HL-60/S4 (cell line): Measurements from ENCODE around the gene ACAD8.
"Not testable (repeated sequence)": the region's sequence is repeated elsewhere in the genome, so short reads cannot be mapped to it uniquely, and the experiment has no call there.

Source experiments
- in situ Hi-C: fragments of 300-500 bp; cut with MboI; formaldehyde crosslinking; loops from 2 replicates; pipeline ENCODE4 v1.14.3; 2022; ENCODE audit warnings: low sequenced_read_pairs

ACAD8 gene

DNA sequence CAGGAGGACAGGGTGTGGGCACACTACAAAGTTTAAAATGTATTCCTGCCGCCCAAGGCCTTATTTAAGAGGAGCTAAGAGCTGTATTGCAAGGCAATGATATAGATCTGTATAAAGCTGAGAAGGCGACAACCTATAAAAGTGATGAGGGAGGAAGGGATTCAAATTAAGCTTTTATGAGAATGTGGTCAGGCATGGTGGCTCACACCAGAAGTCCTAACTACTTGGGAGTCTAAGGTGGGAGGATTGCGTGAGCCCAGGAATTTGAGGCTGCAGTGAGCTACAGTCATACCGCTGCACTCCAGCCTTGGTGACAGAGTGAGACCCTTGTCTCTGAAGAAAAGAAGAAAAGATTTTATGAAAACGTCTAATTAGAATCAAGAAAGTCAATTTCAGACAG is 13.1 kb downstream of the ACAD8 start:
- in situ Hi-C loops: no loop called here

GRCh38 chr11:134266841-134267251 is 13.5 kb downstream of the ACAD8 start:
- in situ Hi-C loops: no loop called here

DNA sequence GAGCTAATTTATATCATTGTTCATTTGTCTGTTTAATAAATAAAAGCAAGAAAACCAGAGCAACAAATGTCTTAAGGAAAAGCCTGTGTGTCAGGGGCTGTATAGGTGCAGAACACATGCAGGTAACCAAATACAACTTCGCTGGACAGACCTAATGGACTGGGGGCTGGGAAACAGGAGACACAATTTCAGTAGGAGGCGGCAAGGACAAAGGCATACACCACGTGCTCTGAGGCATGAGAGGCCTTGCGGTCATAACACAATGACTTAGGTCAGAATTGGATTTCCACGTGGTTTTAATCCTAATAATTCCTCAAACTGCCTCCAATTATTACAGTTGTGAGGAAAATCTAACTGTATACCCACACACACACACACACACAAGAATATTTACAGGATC is 14.1 kb downstream of the ACAD8 start:
- in situ Hi-C loops: no loop called here

- in situ Hi-C loops: no loop called here
These were observed 14.6 kb downstream of the ACAD8 start for GRCh38 chr11:134267966-134268365.

DNA sequence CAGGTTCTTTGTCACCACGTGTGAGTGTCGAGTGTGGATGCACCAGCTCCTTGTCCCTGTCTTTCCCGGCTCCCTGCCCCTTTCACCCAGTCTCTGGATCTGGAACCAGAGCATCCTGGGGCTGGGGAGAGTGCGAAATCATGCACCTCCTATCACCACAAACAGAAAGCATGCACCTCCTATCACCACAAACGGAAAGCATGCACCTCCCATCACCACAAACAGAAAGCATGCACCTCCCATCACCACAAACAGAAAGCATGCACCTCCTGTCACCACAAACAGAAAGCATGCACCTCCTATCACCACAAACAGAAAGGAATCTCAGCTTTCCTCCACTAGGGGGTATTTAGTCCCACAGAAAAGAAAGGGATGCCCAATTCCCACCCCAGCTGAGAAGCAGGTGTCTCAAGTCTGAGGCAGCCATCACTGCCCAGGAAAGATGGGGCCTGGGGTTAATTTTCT is 16.9 kb downstream of the ACAD8 start:
- in situ Hi-C loops: no loop called here

- in situ Hi-C loops: no loop called here
These were observed 18.6 kb downstream of the ACAD8 start for GRCh38 chr11:134271978-134272377.

DNA sequence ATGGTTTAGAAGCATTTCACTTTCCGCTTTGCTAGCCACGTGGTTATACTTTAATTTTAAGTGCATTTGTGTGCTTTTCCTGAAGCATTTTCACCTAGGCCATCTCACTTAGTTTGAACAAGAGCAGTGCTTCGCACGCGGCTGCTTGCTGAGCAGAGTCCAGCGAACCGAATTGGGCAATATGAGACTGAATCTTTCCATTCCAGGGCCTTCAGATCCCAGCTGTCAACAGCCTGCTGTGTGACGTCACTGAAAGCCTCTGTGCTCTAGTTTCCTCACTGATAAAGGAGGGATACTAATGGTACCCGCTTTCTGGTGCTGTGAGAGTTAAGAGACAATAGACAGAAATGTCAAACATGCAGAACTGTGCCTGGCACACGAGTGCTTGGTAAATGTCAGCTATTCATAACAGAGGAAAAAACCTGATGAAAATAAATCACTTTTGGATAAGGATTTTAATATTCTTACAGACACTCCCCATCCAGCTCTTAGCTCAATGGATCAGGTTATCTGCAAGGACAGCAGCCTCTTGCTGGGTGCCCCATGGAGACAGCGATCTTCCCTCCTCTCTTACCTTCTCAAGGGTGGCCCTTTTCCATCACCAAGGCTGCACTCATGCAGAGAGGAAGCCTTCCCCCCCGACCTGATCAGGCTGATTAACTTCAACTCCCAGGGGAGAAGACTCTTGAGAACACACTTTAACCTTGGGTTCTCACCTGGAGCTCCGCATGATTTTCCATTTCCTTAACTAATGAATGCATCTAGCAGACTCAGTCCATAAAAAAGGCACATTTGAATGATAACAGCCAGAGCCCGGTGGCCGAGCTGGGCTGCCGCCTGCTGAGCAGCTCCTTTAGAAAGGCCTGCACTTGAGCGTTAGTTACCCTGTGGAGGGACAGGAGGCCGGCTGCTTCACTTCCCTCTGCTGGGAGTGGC is 19.3 kb downstream of the ACAD8 start:
- in situ Hi-C loops: no loop called here

- in situ Hi-C loops: no loop called here
These were observed 19.9 kb downstream of the ACAD8 start for GRCh38 chr11:134273317-134273712.

DNA sequence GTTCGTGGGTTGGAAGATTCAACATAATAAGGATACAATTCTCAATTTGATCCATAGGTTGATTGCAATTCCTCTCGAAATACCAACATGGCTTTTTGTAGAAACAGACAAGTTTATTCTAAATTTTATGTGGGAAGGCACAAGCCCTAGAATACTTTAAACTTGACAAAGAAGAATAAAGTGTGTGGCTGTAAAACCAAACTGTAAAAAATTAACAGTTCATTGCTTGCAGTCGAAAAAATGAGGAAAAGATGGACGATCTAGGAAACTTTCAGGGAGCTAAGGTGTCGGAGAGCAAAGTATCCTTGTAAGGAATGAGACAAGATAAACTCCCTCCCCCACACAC is 21.8 kb downstream of the ACAD8 start:
- in situ Hi-C loops: no loop called here

DNA sequence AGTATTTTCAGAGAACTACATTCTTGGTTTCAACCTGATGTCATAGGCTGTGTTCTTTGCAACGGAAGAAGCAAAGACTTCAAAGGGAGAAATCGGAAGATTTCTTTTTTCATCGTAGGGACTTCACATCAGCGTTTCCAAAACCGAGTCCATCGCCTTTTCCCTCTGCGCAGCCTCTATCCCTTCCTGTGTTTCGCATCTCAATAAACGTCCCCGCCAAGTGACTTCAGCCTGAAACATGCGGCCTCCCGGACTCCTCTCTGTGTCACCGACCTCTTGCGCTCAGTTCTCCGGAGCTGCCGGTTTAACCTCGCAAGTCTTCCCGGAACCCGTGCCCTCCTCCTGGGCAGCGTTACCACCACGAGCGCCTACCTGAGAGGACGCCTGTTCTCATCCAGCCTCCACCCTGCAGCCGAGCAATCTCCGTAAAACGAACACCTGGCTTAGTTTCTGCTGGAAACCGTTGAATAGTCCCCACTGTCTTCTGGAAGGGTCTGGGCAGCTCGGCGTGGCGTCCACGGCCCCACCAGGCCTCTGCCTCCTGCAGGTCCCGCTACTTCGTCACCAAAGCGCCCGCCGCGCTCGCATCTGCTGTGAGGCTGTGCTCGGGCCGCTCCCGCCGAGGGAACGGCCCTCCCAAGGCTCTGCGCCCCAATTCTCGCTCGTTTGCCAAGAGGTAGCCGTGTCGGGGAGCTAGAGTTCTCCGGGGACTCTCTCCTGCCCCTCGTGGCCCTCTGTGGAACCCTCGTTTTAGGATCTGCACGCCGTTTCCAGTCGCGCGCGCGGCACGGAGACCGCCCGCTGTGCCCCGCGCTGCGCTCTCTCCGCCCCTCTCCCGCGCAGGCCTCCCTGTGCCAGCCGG is 22.4 kb downstream of the ACAD8 start, which contains the start of gene GLB1L3:
TSS of gene GLB1L3 (plus strand) at position 846 of the 862 bp plus-strand sequence. CDS start 362 bp downstream, outside the sequence.
- in situ Hi-C loops: no loop called here

DNA sequence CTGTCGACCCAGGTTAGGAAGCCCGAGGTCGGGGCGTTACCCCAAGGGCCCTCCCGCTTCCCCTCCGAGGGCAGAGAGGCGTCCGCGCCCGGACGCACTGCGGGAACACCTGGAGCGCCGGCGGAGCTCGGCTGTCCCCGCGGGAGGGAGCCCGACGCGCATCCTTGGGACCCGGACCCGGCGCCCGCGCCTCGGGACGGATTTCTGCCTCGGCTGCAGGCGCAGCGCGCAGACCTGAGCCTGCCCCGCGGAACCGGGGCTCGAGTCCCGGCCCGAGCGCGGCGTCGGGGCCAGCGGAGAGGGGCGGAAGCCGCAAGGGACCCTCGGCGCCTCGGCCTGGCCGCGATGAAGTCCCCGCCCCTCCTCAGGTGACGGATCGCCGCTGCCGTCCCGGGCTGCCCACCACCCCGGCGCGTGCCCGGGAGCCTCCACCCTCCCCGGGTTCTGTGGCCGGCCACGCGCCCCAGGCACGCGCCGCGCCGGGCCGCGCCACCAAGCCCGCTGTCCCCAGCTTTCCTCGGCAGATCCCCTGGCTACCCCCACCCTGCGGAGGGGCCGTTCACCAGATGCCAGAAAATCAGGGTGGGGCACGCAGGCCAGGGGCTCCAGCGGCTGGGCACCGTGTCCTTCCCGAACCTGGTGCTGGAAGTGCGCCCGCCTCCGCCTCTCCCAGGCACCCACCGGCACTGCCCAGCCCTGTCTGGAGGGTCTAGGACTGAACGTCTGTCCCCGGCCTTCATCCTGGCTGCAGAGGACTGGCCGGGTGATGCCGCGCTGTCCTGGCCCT is 23.2 kb downstream of the ACAD8 start:
- in situ Hi-C loops: no loop called here

DNA sequence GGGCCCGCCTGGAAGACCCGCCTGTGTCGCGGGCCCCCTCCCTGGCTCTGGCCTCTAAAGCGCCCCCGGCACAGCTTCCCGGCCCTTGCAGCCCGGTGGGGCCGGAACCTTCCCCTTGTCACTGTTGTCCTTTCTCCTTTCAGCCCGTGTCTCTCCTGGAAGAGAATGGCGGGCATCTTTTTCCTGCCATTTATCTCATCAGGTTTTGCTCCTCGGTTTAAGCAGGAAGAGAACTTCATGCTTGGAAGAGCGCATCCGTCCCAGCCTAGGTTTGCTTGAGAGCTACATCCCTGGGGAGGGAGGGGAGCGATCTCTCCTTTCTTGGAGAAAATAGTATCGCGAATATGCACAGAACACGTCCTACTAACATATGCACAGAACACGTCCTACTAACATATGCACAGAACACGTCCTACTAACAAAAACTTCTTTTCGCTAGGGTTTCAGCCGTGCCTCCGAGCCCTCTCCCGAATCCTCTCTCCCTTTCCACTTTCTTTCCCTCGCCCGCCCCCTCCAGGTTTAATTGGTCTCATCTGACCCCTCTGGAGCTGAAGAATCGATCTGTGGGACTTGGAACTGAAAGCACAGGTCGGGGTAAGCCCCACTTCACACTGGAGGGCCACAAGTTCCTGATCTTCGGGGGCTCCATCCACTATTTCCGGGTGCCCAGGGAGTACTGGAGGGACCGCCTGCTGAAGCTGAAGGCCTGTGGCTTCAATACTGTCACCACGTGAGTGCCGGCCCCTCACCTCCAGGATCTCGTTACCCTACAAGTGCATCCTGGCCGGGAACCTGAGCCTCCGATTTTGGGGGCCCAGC is 24.0 kb downstream of the ACAD8 start:
- in situ Hi-C loops: no loop called here

DNA sequence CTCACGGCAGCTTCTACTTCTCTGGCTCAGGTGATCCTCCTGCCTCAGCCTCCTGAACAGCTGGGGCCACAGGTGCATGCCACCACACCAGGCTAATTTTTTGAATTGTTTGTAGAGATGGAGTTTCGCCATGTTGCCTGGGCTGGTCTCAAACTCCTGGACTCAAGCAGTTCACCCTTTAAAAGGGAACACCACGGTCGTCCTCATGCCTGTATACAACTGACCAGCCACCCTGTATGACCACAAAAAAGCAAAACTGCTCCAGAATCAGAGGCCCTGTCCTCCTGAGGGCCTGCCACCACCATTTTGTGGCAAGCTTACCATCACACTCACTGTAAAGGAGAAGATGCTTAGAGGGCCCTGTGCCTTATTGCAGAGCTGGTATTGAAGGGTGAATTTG is 25.0 kb downstream of the ACAD8 start:
- in situ Hi-C loops: no loop called here

GRCh38 chr11:134281635-134282034 is 28.3 kb downstream of the ACAD8 start:
- in situ Hi-C loops: not testable (repeated sequence)

DNA sequence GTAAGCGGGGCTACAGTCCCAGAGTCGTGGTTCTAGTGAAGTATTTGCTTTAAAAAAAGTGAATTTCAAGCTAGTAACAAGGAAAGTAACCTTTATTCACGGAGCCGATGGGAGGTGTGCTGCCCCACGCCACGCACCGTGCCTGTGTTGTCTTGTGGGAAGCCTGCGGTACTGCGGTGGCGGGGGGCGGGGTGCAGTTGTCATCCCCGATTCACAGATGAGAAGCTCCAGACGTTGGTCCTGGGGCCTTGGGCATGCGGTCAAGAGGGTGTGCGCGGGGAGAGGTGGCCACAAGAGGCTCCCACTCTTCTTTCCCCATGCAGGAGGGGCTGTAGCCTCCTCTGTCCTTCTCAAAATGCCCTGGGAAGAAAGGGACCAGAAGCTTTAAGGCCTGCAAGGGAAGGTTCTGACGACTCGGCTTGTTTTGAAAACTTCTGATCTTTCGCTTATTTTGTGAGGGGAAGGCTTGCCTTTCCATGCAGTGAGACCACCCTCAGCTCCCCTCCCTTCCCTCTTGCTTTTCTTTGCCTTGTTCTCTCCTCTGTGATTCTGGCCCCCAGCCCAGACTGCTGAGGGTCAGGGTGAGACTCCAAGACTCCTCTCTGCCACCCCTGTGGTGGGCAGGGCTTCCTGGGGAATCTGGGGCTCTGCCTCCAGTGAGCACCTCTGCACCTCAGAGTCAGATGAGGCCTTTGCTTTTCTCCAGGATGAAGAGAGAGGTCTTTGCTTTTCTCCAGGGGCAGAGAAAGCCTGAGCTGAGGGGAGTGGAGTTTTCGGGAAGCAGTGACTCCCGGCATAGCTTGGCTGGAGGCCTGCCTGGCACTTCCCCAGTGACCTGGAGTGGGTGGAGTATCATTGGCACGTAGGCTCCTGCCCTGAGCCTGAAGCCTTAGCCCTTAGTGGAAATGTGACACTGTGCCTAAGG is 29.0 kb downstream of the ACAD8 start:
- in situ Hi-C loops: no loop called here

DNA sequence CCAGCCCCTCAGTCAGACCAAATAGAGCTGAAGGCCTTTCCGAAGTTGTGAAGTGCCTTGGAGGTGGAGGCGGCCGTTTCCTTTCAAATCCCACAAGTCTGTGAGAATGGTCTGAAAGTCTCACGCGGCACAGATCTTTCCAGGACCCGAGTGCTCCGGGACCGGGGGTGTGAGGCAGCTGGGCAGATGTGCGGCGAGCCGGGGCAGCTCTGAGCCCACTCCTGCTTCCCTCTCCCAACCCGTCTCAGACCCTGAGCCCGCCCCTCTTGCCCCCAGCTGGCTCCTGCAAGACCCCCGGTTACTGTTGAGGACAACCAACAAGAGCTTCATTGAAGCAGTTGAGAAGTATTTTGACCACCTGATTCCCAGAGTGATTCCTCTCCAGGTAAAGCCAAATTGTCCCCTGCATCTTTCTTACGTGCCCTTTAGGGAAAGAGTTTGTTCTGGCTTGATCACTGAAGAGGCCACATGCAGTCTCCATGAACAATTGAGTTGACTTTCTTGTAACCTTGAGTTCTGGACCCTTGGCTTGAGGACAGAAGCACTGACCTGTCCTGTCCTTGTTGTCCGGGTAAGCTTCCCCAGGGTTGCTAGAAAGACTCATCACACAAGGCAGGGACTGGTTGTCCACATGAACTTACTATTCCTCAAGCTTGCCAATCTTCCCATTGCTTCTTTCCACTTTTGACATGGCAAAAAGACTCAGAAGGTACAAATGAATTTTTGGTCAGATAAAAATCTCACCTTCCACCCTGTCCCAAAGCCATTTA is 30.3 kb downstream of the ACAD8 start:
- in situ Hi-C loops: no loop called here

DNA sequence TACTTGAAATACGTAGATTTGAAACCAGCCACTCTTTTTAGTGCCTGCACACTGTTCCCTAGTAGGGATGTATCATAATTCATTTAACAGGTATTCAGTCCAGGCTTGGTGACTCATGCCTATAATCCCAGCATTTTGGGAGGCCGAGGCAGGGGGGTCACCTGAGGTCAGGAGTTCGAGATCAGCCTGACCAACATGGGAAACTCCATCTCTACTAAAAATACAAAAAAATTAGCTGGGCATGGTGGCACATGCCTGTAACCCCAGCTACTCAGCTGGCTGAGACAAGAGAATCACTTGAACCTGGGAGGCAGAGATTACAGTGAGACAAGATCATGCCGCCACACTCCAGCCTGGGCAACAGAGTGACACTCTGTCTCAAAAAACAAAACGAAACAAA is 31.0 kb downstream of the ACAD8 start:
- in situ Hi-C loops: not testable (repeated sequence)

- in situ Hi-C loops: no loop called here
These were observed 34.2 kb downstream of the ACAD8 start for GRCh38 chr11:134287561-134287960.
